GM23338 (cell line): ENCODE results near the gene UBE3A. TPM values are rescaled to one million over a fixed set of nuclear protein-coding genes. Genes with fewer than 3 reads are reported as not detected.

Experiments used
- ATAC-seq: fragments of 200-7000 bp; cut with Tn5 transposase; 3 replicates; pipeline ENCODE4 v1.9.1; 2020
- DNase-seq: peaks from one replicate; pipeline ENCODE4 v3.0.0-alpha.2; 2015; ENCODE audit warnings: low spot score
- H2AFZ ChIP-seq: fragments of 200-600 bp; sonication (generic); 2 replicates; pipeline ENCODE4 v1.8.0; 2016; ENCODE audit warnings: antibody characterized with exemption, mild to moderate bottlenecking, moderate library complexity
- H3F3A ChIP-seq: fragments of 200-600 bp; sonication (generic); replicated peaks from 2 replicates; pipeline ENCODE4 v1.8.0; 2017; ENCODE audit warnings: antibody characterized with exemption, mixed run types, low read depth
- H3K27ac ChIP-seq: fragments of 200-600 bp; sonication (generic); 2 replicates; pipeline ENCODE4 v1.6.1; 2016; ENCODE audit warnings: low read depth
- H3K27me3 ChIP-seq: fragments of 200-600 bp; sonication (generic); 2 replicates; pipeline ENCODE4 v1.8.0; 2016; ENCODE audit warnings: mild to moderate bottlenecking, mixed run types, moderate library complexity; ENCODE audit not compliant: insufficient read depth
- H3K36me3 ChIP-seq: fragments of 200-600 bp; sonication (generic); 2 replicates; pipeline ENCODE4 v1.8.0; 2016; ENCODE audit warnings: mild to moderate bottlenecking; ENCODE audit not compliant: insufficient read depth
- H3K4me1 ChIP-seq: fragments of 200-600 bp; sonication (generic); 2 replicates; pipeline ENCODE4 v1.8.0; 2016; ENCODE audit warnings: mild to moderate bottlenecking, moderate library complexity; ENCODE audit not compliant: insufficient read depth
- H3K4me2 ChIP-seq: fragments of 200-600 bp; sonication (generic); 2 replicates; pipeline ENCODE4 v1.7.1; 2017; ENCODE audit warnings: mixed run types
- H3K4me3 ChIP-seq: fragments of 200-600 bp; sonication (generic); 2 replicates; pipeline ENCODE4 v1.6.1; 2016; ENCODE audit warnings: mixed run types
- H3K79me2 ChIP-seq: fragments of 200-600 bp; sonication (generic); replicated peaks from 2 replicates; pipeline ENCODE4 v1.8.0; 2017; ENCODE audit warnings: mild to moderate bottlenecking; ENCODE audit not compliant: insufficient read depth
- H3K9me2 ChIP-seq: fragments of 200-600 bp; sonication (generic); 2 replicates; pipeline ENCODE4 v1.8.0; 2017; ENCODE audit not compliant: insufficient read depth
- H4K20me1 ChIP-seq: fragments of 200-600 bp; sonication (generic); replicated peaks from 2 replicates; pipeline ENCODE4 v1.8.0; 2017; ENCODE audit warnings: mild to moderate bottlenecking; ENCODE audit not compliant: insufficient read depth
- H3K27ac Mint-ChIP-seq: 2 replicates; pipeline ENCODE4 v1.8.0; 2020; ENCODE audit warnings: inconsistent platforms, mild to moderate bottlenecking, moderate library complexity, mixed read lengths
- H3K27me3 Mint-ChIP-seq: 3 replicates; pipeline ENCODE4 v1.8.0; 2022; ENCODE audit warnings: low read depth, mild to moderate bottlenecking, moderate library complexity, mixed read lengths, inconsistent platforms; ENCODE audit not compliant: insufficient read depth, poor library complexity
- H3K36me3 Mint-ChIP-seq: 3 replicates; pipeline ENCODE4 v1.8.0; 2021; ENCODE audit warnings: low read depth, mild to moderate bottlenecking, inconsistent platforms, moderate library complexity, mixed read lengths
- H3K4me1 Mint-ChIP-seq: 3 replicates; pipeline ENCODE4 v1.8.0; 2020; ENCODE audit warnings: mild to moderate bottlenecking, inconsistent platforms, mixed read lengths
- H3K4me3 Mint-ChIP-seq: 3 replicates; pipeline ENCODE4 v1.8.0; 2021; ENCODE audit warnings: moderate library complexity, mild to moderate bottlenecking, inconsistent platforms, mixed read lengths
- H3K9me3 Mint-ChIP-seq: 3 replicates; pipeline ENCODE4 v1.8.0; 2020; ENCODE audit warnings: moderate library complexity, mild to moderate bottlenecking, inconsistent platforms, mixed read lengths
- CREB1 ChIP-seq: fragments of 250-450 bp; sonication (Bioruptor Pico); IDR thresholded peaks from 2 replicates; pipeline ENCODE4 v1.5.0; 2020; ENCODE audit warnings: low read depth, mild to moderate bottlenecking, moderate library complexity
- ETS1 ChIP-seq: IDR thresholded peaks from 2 replicates; pipeline ENCODE4 v1.6.1; 2016; ENCODE audit warnings: antibody characterized with exemption
- EZH2 ChIP-seq: fragments of 200-600 bp; sonication (generic); IDR thresholded peaks from one replicate; pipeline ENCODE4 v1.8.0; 2017; ENCODE audit warnings: antibody characterized with exemption, mild to moderate bottlenecking, low read depth; ENCODE audit not compliant: unreplicated experiment
- NANOG ChIP-seq: IDR thresholded peaks from 2 replicates; pipeline ENCODE4 v1.6.1; 2016; ENCODE audit warnings: antibody characterized with exemption, borderline replicate concordance
- ZNF114 ChIP-seq: fragments of 250-450 bp; sonication (Bioruptor Pico); IDR thresholded peaks from 2 replicates; pipeline ENCODE4 v1.5.0; 2020; ENCODE audit warnings: mild to moderate bottlenecking, moderate library complexity
- polyA plus RNA-seq: library from polyadenylated mRNA; unstranded; fragments of >200 nt; fragmentation: Nextera tagmentation; extraction: Ambion mirVana; gene quantifications from 2 replicates; pipeline ENCODE4 v1.2.1, GENCODE V29; 2016
- total RNA-seq: library from RNA; depleted of rRNA; stranded (reverse); fragments of >200 nt; shearing (Covaris generic); gene quantifications from 2 replicates; pipeline ENCODE4 v1.2.3, GENCODE V29; 2014
- TF ChIP-seq, protein P1 (sequence below): IDR thresholded peaks from one replicate; pipeline ENCODE4 v1.6.1; 2018; ENCODE audit warnings: antibody characterized with exemption; ENCODE audit not compliant: unreplicated experiment
- TF ChIP-seq, protein P2 (sequence below): fragments of 250-450 bp; sonication (Bioruptor Pico); IDR thresholded peaks from 2 replicates; pipeline ENCODE4 v1.5.0; 2020; ENCODE audit warnings: mild to moderate bottlenecking, moderate library complexity

The UBE3A gene
- total and polyA plus RNA-seq, 2 experiments from 2014 or later, result 96.1 to 150 TPM

DNA sequence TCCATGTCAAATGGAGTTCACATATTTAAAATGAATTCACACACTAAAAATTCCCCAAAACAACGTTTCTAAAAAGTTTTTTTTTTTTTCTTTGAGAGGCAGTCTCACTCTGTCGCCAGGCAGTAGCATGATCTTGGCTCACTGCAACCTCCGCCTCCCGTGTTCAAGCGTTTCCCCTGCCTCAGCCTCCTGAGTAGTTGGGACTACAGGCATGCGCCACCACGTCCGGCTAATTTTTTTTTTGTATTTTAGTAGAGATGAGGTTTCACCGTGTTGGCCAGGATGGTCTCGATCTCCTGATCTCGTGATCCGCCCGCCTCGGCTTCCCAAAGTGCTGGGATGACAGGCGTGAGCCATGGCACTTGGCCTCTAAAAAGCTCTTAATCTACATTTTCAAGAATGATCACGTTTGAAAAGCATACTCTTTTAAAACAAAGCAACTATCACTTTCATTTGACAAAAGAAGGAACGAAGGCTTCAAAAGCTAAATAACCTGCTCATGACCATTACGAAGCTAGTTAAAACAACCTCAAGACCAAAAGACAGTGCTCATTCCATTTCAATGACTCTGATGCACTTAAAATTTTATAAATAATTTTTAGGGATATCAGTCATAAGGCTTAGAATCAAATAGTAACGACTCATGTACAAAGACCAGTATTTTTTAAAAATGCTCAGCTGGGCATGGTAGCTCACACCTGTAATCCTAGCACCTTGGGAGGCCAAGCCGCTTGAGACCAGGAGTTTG, 5.5 kb downstream of the UBE3A start:
- Mint-ChIP-seq H3K27ac (no peak overlapping the region), H3K4me1 (peaks cover 49% of the 10 kb centered on the region), H3K9me3 (no peaks in the 10 kb centered on the region), H3K4me3 (no peak overlapping the region), H3K36me3 (no peaks in the 10 kb centered on the region; the same call in 1 of the 3 replicates), H3K27me3 (peaks cover under 1% of the 10 kb centered on the region)
- Histone ChIP-seq H3K36me3 (no peaks in the 10 kb centered on the region), H2AFZ (no peak overlapping the region), H3K27ac (no peak overlapping the region), H4K20me1 (peaks cover 72% of the 10 kb centered on the region), H3K27me3 (no peaks in the 10 kb centered on the region), H3K79me2 (peaks cover 96% of the 10 kb centered on the region), H3K4me1 (peaks cover 42% of the 10 kb centered on the region), H3K9me2 (no peaks in the 10 kb centered on the region), H3K4me2 (no peak overlapping the region; the same call in 1 of the 2 replicates), H3F3A (no peaks in the 10 kb centered on the region), H3K4me3 (no peak overlapping the region)
- TF ChIP-seq, protein P1, sequence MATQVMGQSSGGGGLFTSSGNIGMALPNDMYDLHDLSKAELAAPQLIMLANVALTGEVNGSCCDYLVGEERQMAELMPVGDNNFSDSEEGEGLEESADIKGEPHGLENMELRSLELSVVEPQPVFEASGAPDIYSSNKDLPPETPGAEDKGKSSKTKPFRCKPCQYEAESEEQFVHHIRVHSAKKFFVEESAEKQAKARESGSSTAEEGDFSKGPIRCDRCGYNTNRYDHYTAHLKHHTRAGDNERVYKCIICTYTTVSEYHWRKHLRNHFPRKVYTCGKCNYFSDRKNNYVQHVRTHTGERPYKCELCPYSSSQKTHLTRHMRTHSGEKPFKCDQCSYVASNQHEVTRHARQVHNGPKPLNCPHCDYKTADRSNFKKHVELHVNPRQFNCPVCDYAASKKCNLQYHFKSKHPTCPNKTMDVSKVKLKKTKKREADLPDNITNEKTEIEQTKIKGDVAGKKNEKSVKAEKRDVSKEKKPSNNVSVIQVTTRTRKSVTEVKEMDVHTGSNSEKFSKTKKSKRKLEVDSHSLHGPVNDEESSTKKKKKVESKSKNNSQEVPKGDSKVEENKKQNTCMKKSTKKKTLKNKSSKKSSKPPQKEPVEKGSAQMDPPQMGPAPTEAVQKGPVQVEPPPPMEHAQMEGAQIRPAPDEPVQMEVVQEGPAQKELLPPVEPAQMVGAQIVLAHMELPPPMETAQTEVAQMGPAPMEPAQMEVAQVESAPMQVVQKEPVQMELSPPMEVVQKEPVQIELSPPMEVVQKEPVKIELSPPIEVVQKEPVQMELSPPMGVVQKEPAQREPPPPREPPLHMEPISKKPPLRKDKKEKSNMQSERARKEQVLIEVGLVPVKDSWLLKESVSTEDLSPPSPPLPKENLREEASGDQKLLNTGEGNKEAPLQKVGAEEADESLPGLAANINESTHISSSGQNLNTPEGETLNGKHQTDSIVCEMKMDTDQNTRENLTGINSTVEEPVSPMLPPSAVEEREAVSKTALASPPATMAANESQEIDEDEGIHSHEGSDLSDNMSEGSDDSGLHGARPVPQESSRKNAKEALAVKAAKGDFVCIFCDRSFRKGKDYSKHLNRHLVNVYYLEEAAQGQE, result no peak
- no peak for TF ChIP-seq ZNF114 (CRISPR knock-in tag)
- ATAC-seq (no peak), DNase-seq (no peak)

DNA sequence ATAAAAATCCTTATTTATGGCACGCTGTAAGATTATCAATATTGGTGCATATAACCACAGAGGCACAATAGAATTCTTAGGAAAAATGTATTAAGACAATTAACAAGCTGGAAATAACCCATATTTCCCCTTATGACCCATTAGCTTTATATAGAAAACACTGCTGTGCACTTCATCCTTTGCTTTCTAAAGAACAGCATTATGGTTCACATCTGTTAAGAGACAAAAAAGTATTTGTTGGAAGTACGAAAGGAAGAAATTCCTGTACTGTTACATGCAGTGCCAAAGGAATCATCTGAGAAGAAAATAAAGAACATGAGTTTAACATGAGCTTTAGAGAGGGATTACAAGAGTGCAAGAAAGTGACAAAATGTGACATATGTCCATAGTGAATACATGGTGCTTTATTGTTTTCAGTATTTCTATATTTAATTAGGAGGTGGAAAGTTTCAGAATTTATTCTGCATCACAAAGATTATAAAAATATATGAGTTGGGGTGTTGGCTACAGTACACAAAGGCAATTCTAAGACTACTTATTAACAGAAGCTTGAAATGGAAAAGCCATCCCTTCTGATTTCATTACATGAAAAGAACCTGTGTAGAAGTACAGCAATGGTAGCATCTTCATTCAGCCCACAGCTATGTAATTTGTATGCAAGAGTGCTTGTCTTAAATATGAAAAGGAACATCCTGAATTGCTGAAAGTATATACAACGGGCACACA, 6.8 kb downstream of the UBE3A start:
- no peaks in the 10 kb centered on the region for H3K9me2 ChIP-seq
- H3K4me1 ChIP-seq, result peaks cover 47% of the 10 kb centered on the region
- Mint-ChIP-seq H3K4me3 (no peak overlapping the region), H3K36me3 (no peaks in the 10 kb centered on the region; the same call in 2 of the 3 replicates), H3K27me3 (peaks cover 2% of the 10 kb centered on the region), H3K27ac (0 out of 2 replicates have a peak overlapping the region, but pooled peaks have one; percentile 22), H3K9me3 (no peaks in the 10 kb centered on the region), H3K4me1 (peaks cover 55% of the 10 kb centered on the region)
- ATAC-seq (no peak), DNase-seq (no peak)
- H3K4me3 ChIP-seq, result no peak overlapping the region
- no peak for TF ChIP-seq ETS1
- no peak for TF ChIP-seq CREB1 (CRISPR knock-in tag)
- no peak for TF ChIP-seq NANOG
- TF ChIP-seq EZH2, result no peak
- TF ChIP-seq, protein P2, sequence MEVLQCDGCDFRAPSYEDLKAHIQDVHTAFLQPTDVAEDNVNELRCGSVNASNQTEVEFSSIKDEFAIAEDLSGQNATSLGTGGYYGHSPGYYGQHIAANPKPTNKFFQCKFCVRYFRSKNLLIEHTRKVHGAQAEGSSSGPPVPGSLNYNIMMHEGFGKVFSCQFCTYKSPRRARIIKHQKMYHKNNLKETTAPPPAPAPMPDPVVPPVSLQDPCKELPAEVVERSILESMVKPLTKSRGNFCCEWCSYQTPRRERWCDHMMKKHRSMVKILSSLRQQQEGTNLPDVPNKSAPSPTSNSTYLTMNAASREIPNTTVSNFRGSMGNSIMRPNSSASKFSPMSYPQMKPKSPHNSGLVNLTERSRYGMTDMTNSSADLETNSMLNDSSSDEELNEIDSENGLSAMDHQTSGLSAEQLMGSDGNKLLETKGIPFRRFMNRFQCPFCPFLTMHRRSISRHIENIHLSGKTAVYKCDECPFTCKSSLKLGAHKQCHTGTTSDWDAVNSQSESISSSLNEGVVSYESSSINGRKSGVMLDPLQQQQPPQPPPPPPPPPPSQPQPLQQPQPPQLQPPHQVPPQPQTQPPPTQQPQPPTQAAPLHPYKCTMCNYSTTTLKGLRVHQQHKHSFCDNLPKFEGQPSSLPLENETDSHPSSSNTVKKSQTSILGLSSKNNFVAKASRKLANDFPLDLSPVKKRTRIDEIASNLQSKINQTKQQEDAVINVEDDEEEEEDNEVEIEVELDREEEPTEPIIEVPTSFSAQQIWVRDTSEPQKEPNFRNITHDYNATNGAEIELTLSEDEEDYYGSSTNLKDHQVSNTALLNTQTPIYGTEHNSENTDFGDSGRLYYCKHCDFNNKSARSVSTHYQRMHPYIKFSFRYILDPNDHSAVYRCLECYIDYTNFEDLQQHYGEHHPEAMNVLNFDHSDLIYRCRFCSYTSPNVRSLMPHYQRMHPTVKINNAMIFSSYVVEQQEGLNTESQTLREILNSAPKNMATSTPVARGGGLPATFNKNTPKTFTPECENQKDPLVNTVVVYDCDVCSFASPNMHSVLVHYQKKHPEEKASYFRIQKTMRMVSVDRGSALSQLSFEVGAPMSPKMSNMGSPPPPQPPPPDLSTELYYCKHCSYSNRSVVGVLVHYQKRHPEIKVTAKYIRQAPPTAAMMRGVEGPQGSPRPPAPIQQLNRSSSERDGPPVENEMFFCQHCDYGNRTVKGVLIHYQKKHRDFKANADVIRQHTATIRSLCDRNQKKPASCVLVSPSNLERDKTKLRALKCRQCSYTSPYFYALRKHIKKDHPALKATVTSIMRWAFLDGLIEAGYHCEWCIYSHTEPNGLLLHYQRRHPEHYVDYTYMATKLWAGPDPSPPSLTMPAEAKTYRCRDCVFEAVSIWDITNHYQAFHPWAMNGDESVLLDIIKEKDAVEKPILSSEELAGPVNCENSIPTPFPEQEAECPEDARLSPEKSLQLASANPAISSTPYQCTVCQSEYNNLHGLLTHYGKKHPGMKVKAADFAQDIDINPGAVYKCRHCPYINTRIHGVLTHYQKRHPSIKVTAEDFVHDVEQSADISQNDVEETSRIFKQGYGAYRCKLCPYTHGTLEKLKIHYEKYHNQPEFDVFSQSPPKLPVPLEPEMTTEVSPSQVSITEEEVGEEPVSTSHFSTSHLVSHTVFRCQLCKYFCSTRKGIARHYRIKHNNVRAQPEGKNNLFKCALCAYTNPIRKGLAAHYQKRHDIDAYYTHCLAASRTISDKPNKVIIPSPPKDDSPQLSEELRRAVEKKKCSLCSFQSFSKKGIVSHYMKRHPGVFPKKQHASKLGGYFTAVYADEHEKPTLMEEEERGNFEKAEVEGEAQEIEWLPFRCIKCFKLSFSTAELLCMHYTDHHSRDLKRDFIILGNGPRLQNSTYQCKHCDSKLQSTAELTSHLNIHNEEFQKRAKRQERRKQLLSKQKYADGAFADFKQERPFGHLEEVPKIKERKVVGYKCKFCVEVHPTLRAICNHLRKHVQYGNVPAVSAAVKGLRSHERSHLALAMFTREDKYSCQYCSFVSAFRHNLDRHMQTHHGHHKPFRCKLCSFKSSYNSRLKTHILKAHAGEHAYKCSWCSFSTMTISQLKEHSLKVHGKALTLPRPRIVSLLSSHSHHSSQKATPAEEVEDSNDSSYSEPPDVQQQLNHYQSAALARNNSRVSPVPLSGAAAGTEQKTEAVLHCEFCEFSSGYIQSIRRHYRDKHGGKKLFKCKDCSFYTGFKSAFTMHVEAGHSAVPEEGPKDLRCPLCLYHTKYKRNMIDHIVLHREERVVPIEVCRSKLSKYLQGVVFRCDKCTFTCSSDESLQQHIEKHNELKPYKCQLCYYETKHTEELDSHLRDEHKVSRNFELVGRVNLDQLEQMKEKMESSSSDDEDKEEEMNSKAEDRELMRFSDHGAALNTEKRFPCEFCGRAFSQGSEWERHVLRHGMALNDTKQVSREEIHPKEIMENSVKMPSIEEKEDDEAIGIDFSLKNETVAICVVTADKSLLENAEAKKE (CRISPR knock-in tag), result no peak
- H3F3A ChIP-seq, result no peaks in the 10 kb centered on the region
- no peak overlapping the region for H3K4me2 ChIP-seq
- no peak overlapping the region for H3K27ac ChIP-seq
- no peaks in the 10 kb centered on the region for H3K27me3 ChIP-seq
- no peak overlapping the region for H2AFZ ChIP-seq
- no peaks in the 10 kb centered on the region for H3K36me3 ChIP-seq
- H3K79me2 ChIP-seq, result peaks cover 97% of the 10 kb centered on the region
- peaks cover 73% of the 10 kb centered on the region for H4K20me1 ChIP-seq
